Anterior cingulate cortex (tissue), 58 donors: ENCODE measurements around the gene CDC37L1.
"Not testable (repeated sequence)": the region's sequence is repeated elsewhere in the genome, so short reads cannot be mapped to it uniquely, and the experiment has no call there.

Experiments
- DNase-seq, 58 donors: peaks; one replicate each; lab custom pipeline; 2025; lab: John Stamatoyannopoulos, UW

The CDC37L1 gene

GRCh38 chr9:4679268-4680172 is at the start of gene CDC37L1:
TSS of gene CDC37L1 (plus strand) at chr9:4679569. CDS start at chr9:4679768, 199 bp downstream.
- DNase-seq: peak; percentile 84 to 99 (median 96)

DNA sequence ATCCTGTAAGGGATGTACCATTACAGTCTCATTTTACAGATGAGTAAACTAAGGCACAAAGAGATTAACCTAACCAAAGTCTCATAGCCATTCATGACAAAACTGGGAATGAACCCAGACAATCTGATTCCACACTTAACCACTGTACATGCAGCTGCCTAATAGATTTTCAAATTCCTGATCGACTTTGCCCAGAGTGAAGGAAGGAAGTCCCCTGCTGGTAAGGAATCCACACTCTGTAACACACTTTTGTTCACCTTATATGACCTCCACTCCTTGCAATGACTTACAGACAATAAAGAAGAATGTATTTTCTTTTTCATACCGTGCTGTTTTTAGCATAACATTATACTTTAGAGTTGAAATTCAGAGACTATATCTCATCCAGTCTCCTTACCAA is 48.5 kb upstream of the CDC37L1 start:
- no peak for DNase-seq

- no peak for DNase-seq
Observed at GRCh38 chr9:4638968-4639367, 40.4 kb upstream of the CDC37L1 start.

DNA sequence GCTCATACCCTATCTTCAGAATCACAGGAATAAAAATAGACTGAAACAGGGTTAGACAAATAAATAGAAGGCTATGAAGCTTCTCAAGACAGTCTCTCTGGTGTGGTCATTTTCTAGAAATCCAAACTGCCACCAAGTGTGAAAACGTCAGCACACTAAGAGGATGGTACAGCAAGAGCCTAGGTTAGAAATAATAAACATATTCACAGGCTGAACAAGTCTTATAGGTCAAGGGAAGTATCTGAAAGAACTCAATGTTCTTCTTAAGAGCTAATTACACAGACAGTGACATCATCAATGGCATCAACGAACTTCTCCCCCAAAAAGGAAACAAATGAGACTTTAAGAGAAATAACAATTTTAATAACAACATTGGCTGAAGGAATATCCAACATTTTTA is 39.9 kb upstream of the CDC37L1 start:
- DNase-seq: no peak

DNA sequence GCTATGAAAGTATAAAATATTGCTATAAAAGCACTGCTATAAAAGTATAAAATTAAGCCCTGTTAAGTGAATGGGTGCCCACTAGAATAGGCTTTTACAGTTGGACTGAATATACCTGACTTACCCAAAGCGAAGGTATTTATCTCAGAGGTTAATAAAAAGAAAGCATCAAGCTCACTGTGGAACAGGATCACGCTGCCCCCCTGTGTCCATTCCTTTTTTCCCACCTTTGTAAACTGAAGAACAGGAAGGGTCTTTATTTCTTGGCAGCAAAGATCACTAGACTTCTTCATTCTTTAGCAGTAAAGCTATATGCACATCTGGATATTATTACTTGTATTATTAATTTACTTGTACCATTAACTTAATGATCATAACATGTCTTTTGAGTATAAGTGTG is 39.3 kb upstream of the CDC37L1 start:
- peak in 2 of 58 donors; percentile 1 to 16 for DNase-seq

DNA sequence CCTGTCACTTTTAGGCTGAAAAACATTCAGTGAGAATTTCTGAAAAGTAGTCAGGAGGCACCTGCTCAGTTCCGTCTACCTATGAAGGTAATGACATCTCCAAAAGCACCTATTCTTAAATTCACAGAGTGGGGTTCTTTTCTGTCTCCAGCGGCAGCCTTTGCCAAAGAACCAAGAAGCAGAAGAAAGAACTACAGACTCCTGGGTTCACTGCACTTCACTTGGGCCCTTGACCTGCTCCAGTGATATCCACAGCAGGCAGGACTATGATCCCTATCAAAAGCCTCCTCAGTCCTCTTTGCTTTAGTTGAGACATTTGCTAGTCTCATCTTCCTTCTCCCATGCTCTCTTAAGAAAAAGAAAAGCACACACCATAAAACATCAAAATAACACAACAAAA is 37.0 kb upstream of the CDC37L1 start:
- no peak for DNase-seq

GRCh38 chr9:4654084-4654483 is 25.3 kb upstream of the CDC37L1 start:
- DNase-seq: no peak

- DNase-seq: no peak
Observed at GRCh38 chr9:4654538-4654937, 24.8 kb upstream of the CDC37L1 start.

DNA sequence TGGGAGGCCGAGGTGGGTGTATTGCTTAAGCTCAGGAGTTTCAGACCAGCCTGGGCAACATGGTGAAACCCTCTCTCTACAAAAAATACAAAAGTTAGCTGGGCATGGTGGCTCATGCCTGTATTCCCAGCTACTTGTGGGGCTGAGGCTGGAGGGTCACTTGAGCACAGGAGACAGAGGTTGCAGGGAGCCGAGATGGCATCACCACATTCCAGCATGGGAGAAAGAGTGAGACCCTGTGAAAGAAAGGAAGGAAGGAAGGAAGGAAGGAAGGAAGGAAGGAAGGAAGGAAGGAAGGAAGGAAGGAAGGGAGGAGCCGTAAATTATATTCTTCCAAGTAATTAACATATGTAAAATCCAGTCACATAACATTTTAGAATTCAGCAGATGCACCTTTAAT is 23.2 kb upstream of the CDC37L1 start:
- not testable (repeated sequence) for DNase-seq

DNA sequence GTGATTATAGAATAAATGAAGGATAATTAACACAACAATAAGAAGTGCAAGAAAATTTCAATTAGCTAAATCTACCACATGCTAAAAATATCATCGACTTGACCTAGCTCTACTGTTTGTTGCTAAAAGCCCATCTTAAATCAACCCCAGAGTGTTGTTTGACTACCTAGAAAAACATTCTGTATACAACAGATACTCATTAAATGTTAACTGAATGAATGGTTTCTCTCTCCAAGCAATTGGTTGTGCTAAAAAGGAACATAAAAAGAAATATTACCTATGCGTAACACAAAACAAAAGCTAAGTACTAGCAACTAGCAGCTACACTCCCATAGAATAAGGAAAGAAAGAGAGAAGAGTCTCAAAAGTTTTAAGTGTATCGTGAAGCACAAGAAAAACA is 22.7 kb upstream of the CDC37L1 start:
- DNase-seq: no peak

GRCh38 chr9:4657426-4658159 is 21.8 kb upstream of the CDC37L1 start:
- no peak for DNase-seq

DNA sequence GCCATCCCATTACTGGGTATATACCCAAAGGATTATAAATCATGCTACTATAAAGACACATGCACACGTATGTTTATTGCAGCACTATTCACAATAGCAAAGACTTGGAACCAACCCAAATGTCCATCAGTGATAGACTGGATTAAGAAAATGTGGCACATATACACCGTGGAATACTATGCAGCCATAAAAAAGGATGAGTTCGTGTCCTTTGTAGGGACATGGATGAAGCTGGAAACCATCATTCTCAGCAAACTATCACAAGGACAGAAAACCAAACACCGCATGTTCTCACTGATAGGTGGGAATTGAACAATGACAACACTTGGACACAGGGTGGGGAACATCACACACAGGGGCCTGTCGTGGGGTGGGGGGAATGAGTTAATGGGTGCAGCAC is 18.7 kb upstream of the CDC37L1 start:
- DNase-seq: not testable (repeated sequence)

- no peak for DNase-seq
Observed at GRCh38 chr9:4661165-4661564, 18.2 kb upstream of the CDC37L1 start.

- DNase-seq: no peak
Observed at GRCh38 chr9:4661611-4662010, 17.8 kb upstream of the CDC37L1 start.

DNA sequence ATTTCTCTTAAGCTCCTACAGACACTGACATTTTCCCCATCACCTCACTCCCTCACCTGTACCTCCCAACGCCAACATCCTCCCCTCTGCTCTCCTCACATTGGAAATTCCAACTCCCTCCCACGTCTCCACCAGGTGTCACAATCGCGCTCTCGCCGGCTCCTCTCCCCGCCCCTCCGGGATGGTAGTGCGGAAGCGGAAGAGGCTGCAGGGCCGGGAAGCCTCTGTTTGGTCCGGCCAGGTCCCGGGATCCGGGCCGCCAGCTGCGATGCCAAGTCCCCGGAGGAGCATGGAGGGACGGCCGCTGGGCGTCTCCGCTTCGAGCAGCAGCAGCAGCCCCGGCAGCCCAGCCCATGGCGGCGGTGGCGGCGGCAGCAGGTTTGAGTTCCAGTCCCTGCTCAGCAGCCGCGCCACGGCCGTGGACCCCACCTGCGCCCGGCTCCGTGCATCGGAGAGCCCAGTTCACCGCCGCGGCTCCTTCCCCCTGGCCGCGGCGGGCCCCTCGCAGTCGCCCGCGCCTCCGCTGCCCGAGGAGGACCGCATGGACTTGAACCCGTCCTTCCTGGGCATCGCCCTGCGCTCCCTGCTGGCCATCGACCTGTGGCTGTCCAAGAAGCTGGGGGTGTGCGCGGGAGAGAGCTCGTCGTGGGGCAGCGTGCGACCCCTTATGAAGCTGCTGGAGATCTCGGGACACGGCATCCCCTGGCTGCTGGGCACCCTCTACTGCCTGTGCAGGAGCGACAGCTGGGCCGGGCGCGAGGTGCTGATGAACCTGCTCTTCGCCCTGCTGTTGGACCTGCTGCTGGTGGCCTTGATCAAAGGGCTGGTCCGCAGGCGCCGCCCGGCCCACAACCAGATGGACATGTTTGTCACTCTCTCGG is 17.0 kb upstream of the CDC37L1 start, which contains the start of gene PLPP6:
TSS of gene PLPP6 (plus strand) at position 187 of the 881 bp plus-strand sequence. CDS start at position 269, 82 bp downstream.
- DNase-seq: peak; percentile 14 to 89 (median 70)

DNA sequence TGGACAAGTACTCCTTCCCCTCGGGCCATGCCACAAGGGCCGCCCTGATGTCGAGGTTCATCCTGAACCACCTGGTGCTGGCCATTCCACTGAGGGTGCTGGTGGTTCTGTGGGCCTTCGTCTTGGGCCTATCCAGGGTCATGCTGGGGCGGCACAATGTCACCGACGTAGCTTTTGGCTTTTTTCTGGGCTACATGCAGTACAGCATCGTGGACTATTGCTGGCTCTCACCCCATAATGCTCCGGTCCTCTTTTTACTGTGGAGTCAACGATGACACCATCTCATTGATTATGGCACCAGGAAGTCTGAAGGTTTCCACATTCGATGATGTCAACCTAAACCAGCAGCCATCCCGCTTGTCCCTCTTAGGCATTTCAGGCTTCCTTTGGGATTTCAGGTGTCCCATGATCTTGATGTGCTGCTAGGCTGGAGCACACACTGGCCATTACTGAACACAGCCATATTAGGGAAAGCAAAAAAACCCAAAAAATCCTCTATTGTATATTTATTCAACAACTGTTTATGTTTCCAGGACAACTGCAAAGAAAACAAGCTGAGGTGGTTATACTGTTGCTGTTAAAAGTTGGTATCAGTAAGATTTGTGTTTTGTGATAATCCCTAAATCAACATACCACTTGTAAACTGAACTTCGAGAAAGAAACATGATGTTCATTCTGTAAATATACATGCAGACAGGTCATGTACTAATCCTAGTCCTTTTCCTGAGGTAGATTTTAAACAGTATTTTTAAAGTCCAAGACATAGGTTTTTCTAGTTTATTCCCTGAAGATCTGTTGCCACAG is 16.2 kb upstream of the CDC37L1 start:
- peak in 2 of 58 donors; percentile 30 to 49 for DNase-seq

DNA sequence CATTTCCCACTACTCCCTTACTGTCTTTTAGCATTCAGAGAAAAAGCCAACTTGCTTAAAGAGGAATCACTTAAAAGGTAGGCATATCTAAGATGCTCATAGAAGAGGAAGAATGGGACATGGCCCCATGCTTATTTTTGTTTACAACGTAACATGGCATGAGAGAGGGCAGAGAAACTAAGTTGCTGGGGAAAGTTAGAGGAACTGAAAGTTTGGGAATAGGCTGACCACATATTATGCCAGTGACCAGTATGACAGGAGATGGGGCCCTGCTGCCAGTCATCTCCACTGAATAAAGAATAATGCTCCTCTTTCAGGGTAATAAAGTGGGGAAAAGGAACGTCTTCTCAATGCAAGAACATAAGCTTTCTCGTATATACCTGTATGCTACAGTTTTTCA is 15.4 kb upstream of the CDC37L1 start:
- DNase-seq: no peak

GRCh38 chr9:4665357-4665756 is 14.0 kb upstream of the CDC37L1 start:
- DNase-seq: no peak

DNA sequence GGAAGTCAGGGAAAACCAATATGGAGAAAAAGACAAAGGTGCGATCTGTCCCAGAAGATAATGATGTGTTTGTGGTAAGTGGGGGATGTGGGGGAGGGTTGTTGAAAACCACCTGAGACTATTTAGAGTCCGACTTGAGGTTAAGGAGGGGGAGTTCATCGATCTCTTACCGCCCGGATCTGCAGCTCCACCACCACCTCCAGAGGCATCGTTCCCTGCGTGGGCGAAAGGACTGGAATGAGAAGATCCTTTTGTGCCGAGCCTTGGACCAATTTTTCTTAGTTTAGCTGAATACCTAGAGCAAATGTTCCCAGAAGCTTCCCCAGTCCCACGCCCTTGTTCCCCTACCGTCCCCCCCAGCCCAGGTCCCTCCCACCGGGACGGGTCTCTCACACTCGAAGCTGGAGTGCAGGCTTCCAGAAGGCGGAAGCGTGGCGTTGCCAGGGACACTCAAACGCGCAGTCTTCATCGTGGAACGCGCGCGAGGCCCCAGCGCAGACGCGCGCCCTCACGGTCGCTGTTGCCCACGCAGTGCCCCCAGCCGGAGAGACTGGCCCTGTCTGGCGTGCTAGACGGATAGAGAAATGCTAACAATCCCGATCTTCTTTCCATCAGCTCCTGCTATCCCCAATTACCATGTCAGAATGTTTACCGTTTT is 13.2 kb upstream of the CDC37L1 start, which contains the start of gene SPATA6L:
TSS of gene SPATA6L (minus strand) at position 439 of the 658 bp plus-strand sequence. CDS start at position 209, 230 bp downstream.
- DNase-seq: peak in 56 of 58 donors; percentile 15 to 78 (median 51)
